WTC11 (cell line): ENCODE results near the gene OSGEP. TPM values are rescaled to one million over a fixed set of nuclear protein-coding genes. Genes with fewer than 3 reads are reported as not detected.

Experiments used
- ATAC-seq: fragments of 200-7000 bp; cut with Tn5 transposase; 2 replicates; pipeline ENCODE4 v1.10.0; 2021; ENCODE audit warnings: mild to moderate bottlenecking, moderate library complexity
- CTCF ChIA-PET: fragments of 300-600 bp; sonication (Branson Sonifier 250); formaldehyde crosslinking; loops from one replicate; lab custom pipeline; 2021; ENCODE audit warnings: antibody characterized with exemption; lab: Charles Lee
- POLR2A ChIA-PET: fragments of 350-600 bp; sonication (Branson Sonifier 250); formaldehyde crosslinking; loops from one replicate; lab custom pipeline; 2021; ENCODE audit warnings: antibody characterized with exemption; lab: Charles Lee
- DNase-seq: peaks from one replicate; pipeline ENCODE4 v3.0.0; 2021; ENCODE audit warnings: low spot score
- H3K27ac Mint-ChIP-seq: 2 replicates; pipeline ENCODE4 v1.8.0; 2021; ENCODE audit warnings: mixed read lengths
- H3K27me3 Mint-ChIP-seq: 2 replicates; pipeline ENCODE4 v1.8.0; 2021; ENCODE audit warnings: low read depth, mild to moderate bottlenecking, moderate library complexity, mixed read lengths
- H3K36me3 Mint-ChIP-seq: 2 replicates; pipeline ENCODE4 v1.8.0; 2021; ENCODE audit warnings: mixed read lengths
- H3K4me1 Mint-ChIP-seq: 2 replicates; pipeline ENCODE4 v1.8.0; 2022; ENCODE audit warnings: mixed read lengths
- H3K4me3 Mint-ChIP-seq: 2 replicates; pipeline ENCODE4 v1.8.0; 2021; ENCODE audit warnings: mild to moderate bottlenecking, moderate library complexity, mixed read lengths
- H3K9me3 Mint-ChIP-seq: 2 replicates; pipeline ENCODE4 v1.8.0; 2021; ENCODE audit warnings: mixed read lengths
- ELF4 ChIP-seq: sonication (generic); formaldehyde crosslinking; IDR thresholded peaks from 2 replicates; pipeline ENCODE4 v1.8.1; 2022; ENCODE audit warnings: low read depth, mild to moderate bottlenecking, moderate library complexity, missing genetic modification reagents
- ETV6 ChIP-seq: sonication (generic); formaldehyde crosslinking; IDR thresholded peaks from 2 replicates; pipeline ENCODE4 v1.8.1; 2022; ENCODE audit warnings: mild to moderate bottlenecking, missing genetic modification reagents
- FOXK1 ChIP-seq: sonication (generic); formaldehyde crosslinking; IDR thresholded peaks from 2 replicates; pipeline ENCODE4 v1.8.0; 2022; ENCODE audit warnings: mild to moderate bottlenecking, moderate library complexity, missing genetic modification reagents
- GABPB1 ChIP-seq: sonication (generic); formaldehyde crosslinking; IDR thresholded peaks from 2 replicates; pipeline ENCODE4 v1.8.1; 2023; ENCODE audit warnings: mild to moderate bottlenecking, missing genetic modification reagents
- GRHL2 ChIP-seq: fragments of 250-450 bp; sonication (Bioruptor Pico); IDR thresholded peaks from 2 replicates; pipeline ENCODE4 v1.8.0; 2022; ENCODE audit warnings: mild to moderate bottlenecking, moderate library complexity; ENCODE audit not compliant: insufficient replicate concordance, severe bottlenecking
- JUN ChIP-seq: sonication (generic); formaldehyde crosslinking; IDR thresholded peaks from 2 replicates; pipeline ENCODE4 v1.8.0; 2023; ENCODE audit warnings: mild to moderate bottlenecking, missing genetic modification reagents
- MLX ChIP-seq: sonication (generic); formaldehyde crosslinking; IDR thresholded peaks from 2 replicates; pipeline ENCODE4 v1.8.1; 2023; ENCODE audit warnings: mild to moderate bottlenecking, missing genetic modification reagents, moderate library complexity
- NR2C2 ChIP-seq: sonication (generic); formaldehyde crosslinking; IDR thresholded peaks from 2 replicates; pipeline ENCODE4 v1.8.0; 2022; ENCODE audit warnings: mild to moderate bottlenecking, missing genetic modification reagents
- RORB ChIP-seq: fragments of 250-450 bp; sonication (Bioruptor Pico); IDR thresholded peaks from 2 replicates; pipeline ENCODE4 v1.9.0; 2021; ENCODE audit warnings: mild to moderate bottlenecking
- TEAD4 ChIP-seq: sonication (generic); formaldehyde crosslinking; IDR thresholded peaks from 2 replicates; pipeline ENCODE4 v1.8.0; 2022; ENCODE audit warnings: mild to moderate bottlenecking, missing genetic modification reagents
- ZNF232 ChIP-seq: sonication (generic); formaldehyde crosslinking; IDR thresholded peaks from 2 replicates; pipeline ENCODE4 v1.8.0; 2022; ENCODE audit warnings: mild to moderate bottlenecking, missing genetic modification reagents
- ZNF317 ChIP-seq: sonication (generic); formaldehyde crosslinking; IDR thresholded peaks from 2 replicates; pipeline ENCODE4 v1.8.1; 2023; ENCODE audit warnings: low read depth, mild to moderate bottlenecking, moderate library complexity, missing genetic modification reagents, borderline replicate concordance
- ZNF423 ChIP-seq: fragments of 250-450 bp; sonication (Bioruptor Pico); IDR thresholded peaks from 2 replicates; pipeline ENCODE4 v2.1.2; 2022; ENCODE audit warnings: mild to moderate bottlenecking, moderate library complexity
- total RNA-seq: library from RNA; stranded (reverse); gene quantifications from 3 replicates; pipeline ENCODE4 v1.2.3, GENCODE V29; 2021
- TF ChIP-seq, protein P1 (sequence below): fragments of 250-450 bp; sonication (Bioruptor Pico); IDR thresholded peaks from 2 replicates; pipeline ENCODE4 v1.8.0; 2021; ENCODE audit warnings: mild to moderate bottlenecking
- TF ChIP-seq, protein P2 (sequence below): sonication (generic); formaldehyde crosslinking; IDR thresholded peaks from 2 replicates; pipeline ENCODE4 v1.8.0; 2023; ENCODE audit warnings: mild to moderate bottlenecking, missing genetic modification reagents
- TF ChIP-seq, protein P3 (sequence below): sonication (generic); formaldehyde crosslinking; IDR thresholded peaks from 2 replicates; pipeline ENCODE4 v1.8.1; 2023; ENCODE audit warnings: mild to moderate bottlenecking, moderate library complexity, missing genetic modification reagents
- TF ChIP-seq, protein P4 (sequence below): sonication (generic); formaldehyde crosslinking; IDR thresholded peaks from 2 replicates; pipeline ENCODE4 v1.8.1; 2023; ENCODE audit warnings: mild to moderate bottlenecking, missing genetic modification reagents
- TF ChIP-seq, protein P5 (sequence below): sonication (generic); formaldehyde crosslinking; IDR thresholded peaks from 2 replicates; pipeline ENCODE4 v1.8.1; 2023; ENCODE audit warnings: mild to moderate bottlenecking, missing genetic modification reagents, borderline replicate concordance
- TF ChIP-seq, protein P6 (sequence below): fragments of 250-450 bp; sonication (Bioruptor Pico); IDR thresholded peaks from 2 replicates; pipeline ENCODE4 v1.9.0; 2021; ENCODE audit warnings: mild to moderate bottlenecking

OSGEP gene
- total RNA-seq, 1 experiment from 2014 or later = 40.0 TPM

DNA sequence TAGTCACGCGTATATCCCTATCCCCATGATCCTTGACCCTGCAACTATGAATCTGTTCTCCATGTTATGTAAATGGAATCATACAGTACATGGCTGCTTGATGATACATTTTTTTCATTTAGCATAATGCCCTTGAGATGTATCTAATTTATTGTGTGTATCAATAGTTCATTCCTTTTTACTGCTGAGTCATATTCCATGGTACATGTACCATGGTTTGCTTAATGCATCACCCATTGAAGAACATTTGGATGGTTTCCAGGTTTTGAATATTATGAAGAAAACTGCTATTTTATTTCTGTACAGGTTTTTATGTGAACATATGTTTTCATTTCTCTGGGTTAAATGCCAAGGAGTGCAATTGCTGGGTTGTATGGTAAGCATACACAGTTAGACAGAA, 46.7 kb upstream of the OSGEP start:
- peaks cover 8% of the 10 kb centered on the region for H3K36me3 Mint-ChIP-seq
- H3K9me3 Mint-ChIP-seq = peaks cover 11% of the 10 kb centered on the region
- H3K27me3 Mint-ChIP-seq = peaks cover 5% of the 10 kb centered on the region
- DNase-seq (no peak), ATAC-seq (no peak)
- H3K4me3 Mint-ChIP-seq = no peak overlapping the region
- TF ChIP-seq, protein P1, sequence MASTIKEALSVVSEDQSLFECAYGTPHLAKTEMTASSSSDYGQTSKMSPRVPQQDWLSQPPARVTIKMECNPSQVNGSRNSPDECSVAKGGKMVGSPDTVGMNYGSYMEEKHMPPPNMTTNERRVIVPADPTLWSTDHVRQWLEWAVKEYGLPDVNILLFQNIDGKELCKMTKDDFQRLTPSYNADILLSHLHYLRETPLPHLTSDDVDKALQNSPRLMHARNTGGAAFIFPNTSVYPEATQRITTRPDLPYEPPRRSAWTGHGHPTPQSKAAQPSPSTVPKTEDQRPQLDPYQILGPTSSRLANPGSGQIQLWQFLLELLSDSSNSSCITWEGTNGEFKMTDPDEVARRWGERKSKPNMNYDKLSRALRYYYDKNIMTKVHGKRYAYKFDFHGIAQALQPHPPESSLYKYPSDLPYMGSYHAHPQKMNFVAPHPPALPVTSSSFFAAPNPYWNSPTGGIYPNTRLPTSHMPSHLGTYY (CRISPR knock-in tag) = no peak
- TF ChIP-seq, protein P2, sequence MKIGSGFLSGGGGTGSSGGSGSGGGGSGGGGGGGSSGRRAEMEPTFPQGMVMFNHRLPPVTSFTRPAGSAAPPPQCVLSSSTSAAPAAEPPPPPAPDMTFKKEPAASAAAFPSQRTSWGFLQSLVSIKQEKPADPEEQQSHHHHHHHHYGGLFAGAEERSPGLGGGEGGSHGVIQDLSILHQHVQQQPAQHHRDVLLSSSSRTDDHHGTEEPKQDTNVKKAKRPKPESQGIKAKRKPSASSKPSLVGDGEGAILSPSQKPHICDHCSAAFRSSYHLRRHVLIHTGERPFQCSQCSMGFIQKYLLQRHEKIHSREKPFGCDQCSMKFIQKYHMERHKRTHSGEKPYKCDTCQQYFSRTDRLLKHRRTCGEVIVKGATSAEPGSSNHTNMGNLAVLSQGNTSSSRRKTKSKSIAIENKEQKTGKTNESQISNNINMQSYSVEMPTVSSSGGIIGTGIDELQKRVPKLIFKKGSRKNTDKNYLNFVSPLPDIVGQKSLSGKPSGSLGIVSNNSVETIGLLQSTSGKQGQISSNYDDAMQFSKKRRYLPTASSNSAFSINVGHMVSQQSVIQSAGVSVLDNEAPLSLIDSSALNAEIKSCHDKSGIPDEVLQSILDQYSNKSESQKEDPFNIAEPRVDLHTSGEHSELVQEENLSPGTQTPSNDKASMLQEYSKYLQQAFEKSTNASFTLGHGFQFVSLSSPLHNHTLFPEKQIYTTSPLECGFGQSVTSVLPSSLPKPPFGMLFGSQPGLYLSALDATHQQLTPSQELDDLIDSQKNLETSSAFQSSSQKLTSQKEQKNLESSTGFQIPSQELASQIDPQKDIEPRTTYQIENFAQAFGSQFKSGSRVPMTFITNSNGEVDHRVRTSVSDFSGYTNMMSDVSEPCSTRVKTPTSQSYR = no peak
- TF ChIP-seq FOXK1 (CRISPR knock-in tag) = no peak
- no peak for TF ChIP-seq MLX (CRISPR knock-in tag)
- no peak for TF ChIP-seq ZNF232
- no peak for TF ChIP-seq GABPB1 (CRISPR knock-in tag)
- TF ChIP-seq ZNF317 (CRISPR knock-in tag) = no peak
- TF ChIP-seq, protein P3, sequence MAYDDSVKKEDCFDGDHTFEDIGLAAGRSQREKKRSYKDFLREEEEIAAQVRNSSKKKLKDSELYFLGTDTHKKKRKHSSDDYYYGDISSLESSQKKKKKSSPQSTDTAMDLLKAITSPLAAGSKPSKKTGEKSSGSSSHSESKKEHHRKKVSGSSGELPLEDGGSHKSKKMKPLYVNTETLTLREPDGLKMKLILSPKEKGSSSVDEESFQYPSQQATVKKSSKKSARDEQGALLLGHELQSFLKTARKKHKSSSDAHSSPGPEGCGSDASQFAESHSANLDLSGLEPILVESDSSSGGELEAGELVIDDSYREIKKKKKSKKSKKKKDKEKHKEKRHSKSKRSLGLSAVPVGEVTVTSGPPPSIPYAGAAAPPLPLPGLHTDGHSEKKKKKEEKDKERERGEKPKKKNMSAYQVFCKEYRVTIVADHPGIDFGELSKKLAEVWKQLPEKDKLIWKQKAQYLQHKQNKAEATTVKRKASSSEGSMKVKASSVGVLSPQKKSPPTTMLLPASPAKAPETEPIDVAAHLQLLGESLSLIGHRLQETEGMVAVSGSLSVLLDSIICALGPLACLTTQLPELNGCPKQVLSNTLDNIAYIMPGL (CRISPR knock-in tag) = no peak
- TF ChIP-seq, protein P4, sequence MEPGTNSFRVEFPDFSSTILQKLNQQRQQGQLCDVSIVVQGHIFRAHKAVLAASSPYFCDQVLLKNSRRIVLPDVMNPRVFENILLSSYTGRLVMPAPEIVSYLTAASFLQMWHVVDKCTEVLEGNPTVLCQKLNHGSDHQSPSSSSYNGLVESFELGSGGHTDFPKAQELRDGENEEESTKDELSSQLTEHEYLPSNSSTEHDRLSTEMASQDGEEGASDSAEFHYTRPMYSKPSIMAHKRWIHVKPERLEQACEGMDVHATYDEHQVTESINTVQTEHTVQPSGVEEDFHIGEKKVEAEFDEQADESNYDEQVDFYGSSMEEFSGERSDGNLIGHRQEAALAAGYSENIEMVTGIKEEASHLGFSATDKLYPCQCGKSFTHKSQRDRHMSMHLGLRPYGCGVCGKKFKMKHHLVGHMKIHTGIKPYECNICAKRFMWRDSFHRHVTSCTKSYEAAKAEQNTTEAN (CRISPR knock-in tag) = no peak
- TF ChIP-seq RORB (CRISPR knock-in tag) = no peak
- TF ChIP-seq NR2C2 (CRISPR knock-in tag) = no peak
- TF ChIP-seq, protein P5, sequence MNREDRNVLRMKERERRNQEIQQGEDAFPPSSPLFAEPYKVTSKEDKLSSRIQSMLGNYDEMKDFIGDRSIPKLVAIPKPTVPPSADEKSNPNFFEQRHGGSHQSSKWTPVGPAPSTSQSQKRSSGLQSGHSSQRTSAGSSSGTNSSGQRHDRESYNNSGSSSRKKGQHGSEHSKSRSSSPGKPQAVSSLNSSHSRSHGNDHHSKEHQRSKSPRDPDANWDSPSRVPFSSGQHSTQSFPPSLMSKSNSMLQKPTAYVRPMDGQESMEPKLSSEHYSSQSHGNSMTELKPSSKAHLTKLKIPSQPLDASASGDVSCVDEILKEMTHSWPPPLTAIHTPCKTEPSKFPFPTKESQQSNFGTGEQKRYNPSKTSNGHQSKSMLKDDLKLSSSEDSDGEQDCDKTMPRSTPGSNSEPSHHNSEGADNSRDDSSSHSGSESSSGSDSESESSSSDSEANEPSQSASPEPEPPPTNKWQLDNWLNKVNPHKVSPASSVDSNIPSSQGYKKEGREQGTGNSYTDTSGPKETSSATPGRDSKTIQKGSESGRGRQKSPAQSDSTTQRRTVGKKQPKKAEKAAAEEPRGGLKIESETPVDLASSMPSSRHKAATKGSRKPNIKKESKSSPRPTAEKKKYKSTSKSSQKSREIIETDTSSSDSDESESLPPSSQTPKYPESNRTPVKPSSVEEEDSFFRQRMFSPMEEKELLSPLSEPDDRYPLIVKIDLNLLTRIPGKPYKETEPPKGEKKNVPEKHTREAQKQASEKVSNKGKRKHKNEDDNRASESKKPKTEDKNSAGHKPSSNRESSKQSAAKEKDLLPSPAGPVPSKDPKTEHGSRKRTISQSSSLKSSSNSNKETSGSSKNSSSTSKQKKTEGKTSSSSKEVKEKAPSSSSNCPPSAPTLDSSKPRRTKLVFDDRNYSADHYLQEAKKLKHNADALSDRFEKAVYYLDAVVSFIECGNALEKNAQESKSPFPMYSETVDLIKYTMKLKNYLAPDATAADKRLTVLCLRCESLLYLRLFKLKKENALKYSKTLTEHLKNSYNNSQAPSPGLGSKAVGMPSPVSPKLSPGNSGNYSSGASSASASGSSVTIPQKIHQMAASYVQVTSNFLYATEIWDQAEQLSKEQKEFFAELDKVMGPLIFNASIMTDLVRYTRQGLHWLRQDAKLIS (CRISPR knock-in tag) = no peak
- no peak for TF ChIP-seq ZNF423 (CRISPR knock-in tag)
- no peak overlapping the region for H3K27ac Mint-ChIP-seq
- peaks cover 22% of the 10 kb centered on the region for H3K4me1 Mint-ChIP-seq
- ChIA-PET CTCF (no interaction called here), POLR2A (no interaction called here)

DNA sequence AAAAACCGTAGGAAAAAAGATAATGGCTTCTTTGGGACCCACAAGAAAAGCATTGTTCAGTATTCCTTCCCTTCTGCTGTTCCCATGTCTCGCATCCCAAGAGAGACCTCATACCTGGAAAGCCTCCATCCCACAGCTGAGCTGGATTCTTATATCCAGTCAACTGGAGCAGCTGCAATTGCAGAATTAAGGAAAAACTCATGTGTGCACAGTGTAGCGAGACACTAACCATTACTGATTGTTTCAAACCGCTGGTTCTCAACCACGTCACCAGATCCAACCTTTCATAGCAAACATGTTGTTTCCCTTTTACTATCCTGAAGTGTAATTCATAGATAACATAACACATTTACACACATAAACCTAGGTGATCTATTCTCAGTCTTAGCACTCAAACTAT, 45.3 kb upstream of the OSGEP start:
- peaks cover 4% of the 10 kb centered on the region for H3K27me3 Mint-ChIP-seq
- H3K36me3 Mint-ChIP-seq = peaks cover 18% of the 10 kb centered on the region
- H3K9me3 Mint-ChIP-seq = peaks cover 22% of the 10 kb centered on the region
- no peak for DNase-seq
- H3K4me1 Mint-ChIP-seq = peaks cover 34% of the 10 kb centered on the region
- no peak overlapping the region for H3K4me3 Mint-ChIP-seq
- no peak for ATAC-seq
- POLR2A ChIA-PET = no interaction called here
- peak overlapping the region; percentile 90; the same call in 1 of the 2 replicates for H3K27ac Mint-ChIP-seq
- CTCF ChIA-PET = no interaction called here
- TF ChIP-seq TEAD4 (CRISPR knock-in tag) (no peak), ETV6 (CRISPR knock-in tag) (no peak), JUN (CRISPR knock-in tag) (no peak), ELF4 (CRISPR knock-in tag) (no peak), GRHL2 (CRISPR knock-in tag) (no peak)
- TF ChIP-seq, protein P6, sequence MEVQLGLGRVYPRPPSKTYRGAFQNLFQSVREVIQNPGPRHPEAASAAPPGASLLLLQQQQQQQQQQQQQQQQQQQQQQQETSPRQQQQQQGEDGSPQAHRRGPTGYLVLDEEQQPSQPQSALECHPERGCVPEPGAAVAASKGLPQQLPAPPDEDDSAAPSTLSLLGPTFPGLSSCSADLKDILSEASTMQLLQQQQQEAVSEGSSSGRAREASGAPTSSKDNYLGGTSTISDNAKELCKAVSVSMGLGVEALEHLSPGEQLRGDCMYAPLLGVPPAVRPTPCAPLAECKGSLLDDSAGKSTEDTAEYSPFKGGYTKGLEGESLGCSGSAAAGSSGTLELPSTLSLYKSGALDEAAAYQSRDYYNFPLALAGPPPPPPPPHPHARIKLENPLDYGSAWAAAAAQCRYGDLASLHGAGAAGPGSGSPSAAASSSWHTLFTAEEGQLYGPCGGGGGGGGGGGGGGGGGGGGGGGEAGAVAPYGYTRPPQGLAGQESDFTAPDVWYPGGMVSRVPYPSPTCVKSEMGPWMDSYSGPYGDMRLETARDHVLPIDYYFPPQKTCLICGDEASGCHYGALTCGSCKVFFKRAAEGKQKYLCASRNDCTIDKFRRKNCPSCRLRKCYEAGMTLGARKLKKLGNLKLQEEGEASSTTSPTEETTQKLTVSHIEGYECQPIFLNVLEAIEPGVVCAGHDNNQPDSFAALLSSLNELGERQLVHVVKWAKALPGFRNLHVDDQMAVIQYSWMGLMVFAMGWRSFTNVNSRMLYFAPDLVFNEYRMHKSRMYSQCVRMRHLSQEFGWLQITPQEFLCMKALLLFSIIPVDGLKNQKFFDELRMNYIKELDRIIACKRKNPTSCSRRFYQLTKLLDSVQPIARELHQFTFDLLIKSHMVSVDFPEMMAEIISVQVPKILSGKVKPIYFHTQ (CRISPR knock-in tag) = no peak
